NCI-H128 (cell line): ENCODE data around the gene MRPL43.
"Not testable (repeated sequence)": the region's sequence is repeated elsewhere in the genome, so short reads cannot be mapped to it uniquely, and the experiment has no call there.

ENCODE experiments used
- DNase-seq: peaks from one replicate; lab custom pipeline; 2025; ENCODE audit not compliant: unreplicated experiment; lab: John Stamatoyannopoulos, UW

MRPL43 gene

GRCh38 chr10:100984672-100985177 lies 2.6 kb downstream of the MRPL43 start:
- no peak for DNase-seq

DNA sequence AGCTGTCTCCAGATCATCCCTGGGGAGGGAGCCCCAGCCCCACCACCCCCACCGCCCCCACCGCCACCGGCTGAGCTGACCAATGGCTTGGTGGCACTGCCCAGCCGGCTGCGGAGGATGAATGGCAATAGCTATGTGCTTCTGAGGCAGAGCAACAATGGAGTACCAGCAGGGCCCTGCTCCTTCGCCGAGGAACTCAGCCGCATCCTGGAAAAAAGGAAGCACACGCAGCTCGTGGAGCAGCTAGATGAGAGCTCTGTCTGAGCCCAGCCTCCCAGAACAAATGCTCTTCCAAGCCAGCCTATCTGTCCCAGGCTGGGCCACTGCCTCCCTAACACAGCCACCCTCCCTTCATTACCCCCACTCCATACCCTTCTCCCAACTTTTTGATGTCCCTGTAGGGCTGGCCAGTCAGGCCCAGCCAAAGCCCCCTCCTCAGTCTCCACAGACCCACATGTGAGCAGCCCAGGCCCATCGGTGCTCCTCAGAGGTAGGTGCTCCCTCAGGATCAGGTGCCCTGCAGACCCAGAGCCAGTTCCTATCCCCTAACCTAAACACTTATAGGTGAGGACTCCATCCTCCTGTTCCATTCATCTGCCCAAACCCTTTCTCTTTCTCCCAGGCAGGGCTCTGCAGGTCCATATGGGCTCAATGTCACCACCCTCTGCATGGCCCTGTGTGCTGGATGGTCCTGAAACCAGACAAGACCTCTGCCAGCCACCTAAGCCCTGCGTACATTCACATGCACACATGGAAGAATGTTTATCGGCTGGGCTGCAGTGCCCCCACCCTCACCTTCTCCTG lies 3.2 kb downstream of the MRPL43 start:
- DNase-seq = no peak

DNA sequence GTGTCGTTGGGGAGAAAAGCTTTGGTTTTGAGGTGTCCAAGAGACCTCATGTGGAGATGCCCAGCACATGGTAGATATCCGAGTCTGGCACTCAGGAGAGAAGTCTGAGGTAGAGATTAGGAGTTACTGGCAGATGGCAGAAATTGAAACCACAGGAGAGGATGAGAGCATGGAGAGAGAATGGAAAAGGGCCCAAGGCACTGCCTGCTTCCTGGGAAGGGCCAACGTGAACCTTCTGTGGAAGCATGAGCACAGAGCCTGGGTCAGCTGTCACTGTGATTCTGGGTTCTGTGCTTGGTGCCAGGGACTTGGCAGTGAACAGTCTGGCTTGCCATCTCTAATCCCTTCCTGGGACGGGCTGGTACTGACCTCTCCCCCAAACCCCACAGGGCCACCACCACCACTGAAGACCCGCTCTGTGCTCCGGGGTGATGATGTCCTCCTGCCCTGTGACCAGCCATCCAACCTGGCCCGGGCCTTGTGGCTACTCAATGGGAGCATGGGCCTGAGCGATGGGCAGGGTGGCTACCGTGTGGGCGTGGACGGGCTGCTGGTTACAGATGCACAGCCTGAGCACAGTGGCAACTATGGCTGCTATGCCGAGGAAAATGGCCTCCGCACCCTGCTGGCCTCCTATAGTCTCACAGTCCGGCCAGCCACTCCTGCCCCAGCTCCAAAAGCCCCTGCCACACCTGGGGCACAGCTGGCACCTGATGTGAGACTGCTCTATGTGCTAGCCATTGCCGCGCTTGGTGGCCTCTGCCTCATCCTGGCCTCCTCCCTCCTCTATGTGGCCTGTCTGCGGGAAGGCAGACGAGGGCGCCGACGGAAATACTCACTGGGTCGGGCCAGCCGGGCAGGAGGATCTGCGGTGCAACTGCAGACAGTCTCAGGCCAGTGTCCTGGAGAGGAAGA lies 4.1 kb downstream of the MRPL43 start:
- DNase-seq = no peak

DNA sequence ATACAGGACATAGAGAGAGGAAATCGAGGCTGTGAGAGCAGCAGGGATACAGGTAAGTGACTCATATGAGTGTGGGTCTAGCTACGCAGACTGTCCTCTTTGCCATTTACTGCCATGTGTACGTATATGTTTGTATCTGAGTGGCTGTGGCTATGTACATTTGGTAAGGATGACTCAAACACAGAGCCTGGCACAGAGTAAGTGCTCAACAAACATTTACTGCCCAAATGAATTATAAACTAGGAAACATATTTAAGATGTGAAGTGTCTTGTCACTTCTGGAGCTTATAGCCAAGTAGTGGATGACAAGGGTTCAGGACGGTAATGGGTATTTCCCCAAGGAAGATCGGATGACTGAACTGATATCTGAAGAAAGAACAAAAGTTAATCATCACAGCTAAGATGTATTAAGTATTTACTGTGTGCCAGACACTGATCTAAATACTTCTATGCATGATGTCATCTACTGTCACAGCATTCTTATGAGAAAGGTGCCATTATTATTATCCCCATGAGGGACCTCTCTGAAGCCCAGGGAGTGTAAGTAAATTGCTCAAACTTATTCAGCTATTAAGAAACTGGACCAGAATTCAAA lies 6.0 kb downstream of the MRPL43 start:
- no peak for DNase-seq

GRCh38 chr10:100980711-100981110 lies 6.6 kb downstream of the MRPL43 start:
- no peak for DNase-seq

DNA sequence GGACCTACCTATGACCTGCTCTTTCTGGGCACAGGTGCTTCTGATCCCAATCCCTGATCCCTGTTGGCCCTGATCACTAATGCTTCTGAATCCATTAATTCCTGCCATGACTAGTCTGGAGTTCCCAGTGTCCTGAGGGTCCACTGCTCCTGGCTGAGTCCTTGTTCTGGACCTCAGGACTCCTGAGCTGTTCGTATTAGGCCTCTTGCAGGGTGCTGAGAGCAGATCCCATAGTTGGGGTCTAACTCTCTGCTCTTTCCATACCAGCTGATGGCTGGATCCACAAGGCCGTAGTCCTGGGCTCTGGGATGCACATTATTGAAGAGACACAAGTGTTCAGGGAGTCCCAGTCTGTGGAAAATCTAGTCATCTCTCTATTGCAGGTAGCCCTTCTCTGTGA lies 7.0 kb downstream of the MRPL43 start:
- DNase-seq = no peak

GRCh38 chr10:100979791-100980272 lies 7.5 kb downstream of the MRPL43 start:
- DNase-seq = no peak

DNA sequence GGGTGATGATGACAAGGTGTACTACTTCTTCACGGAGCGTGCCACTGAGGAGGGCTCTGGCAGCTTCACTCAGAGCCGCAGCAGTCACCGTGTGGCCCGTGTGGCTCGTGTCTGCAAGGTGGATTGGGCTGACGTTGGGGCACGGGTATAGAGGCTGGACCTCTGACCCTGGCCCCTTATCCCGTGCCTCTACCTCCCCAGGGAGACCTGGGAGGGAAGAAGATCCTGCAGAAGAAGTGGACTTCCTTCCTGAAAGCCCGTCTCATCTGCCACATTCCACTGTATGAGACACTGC lies 8.4 kb downstream of the MRPL43 start:
- DNase-seq = no peak

GRCh38 chr10:100978121-100978900 lies 9.0 kb downstream of the MRPL43 start:
- no peak for DNase-seq

DNA sequence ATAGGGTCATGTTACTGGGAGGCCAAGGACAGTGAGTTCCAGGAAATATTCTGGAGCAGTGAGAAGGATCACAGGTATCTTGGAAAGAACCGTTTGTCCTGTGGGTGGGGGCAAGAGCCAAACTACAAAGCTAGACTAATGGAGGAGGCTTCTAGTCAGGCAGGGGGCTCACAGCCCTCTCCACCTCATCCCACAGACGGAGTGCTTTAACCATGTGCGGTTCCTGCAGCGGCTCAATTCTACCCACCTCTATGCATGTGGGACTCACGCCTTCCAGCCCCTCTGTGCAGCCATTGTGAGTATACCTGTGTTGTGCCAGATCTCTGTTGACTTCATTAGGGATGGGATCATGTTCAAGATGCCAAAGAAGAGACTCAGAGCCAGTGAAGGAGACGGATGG lies 9.9 kb downstream of the MRPL43 start:
- DNase-seq = no peak

DNA sequence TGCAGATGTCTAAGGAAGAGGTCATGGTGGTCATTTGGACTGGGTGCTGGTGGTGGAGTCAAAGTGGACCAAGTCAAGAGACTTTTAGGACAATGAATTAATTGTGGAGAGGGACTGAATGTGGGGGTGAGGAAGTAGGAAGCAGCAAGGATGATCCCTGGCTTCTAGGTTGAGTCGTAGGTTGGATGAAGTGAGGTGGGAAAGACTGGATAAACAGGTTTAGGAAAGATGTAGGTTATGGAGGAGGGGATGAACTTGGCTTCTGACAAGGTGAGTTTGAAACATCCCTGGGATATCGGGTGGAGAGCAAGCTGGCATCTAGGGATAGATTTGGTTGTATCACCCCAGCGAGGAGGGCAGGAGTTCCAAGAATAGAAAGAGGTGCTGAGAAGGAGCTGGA lies 10.4 kb downstream of the MRPL43 start:
- DNase-seq = no peak

- DNase-seq = not testable (repeated sequence)
Measured at GRCh38 chr10:100975397-100975796, 11.9 kb downstream of the MRPL43 start.

GRCh38 chr10:100972904-100973535 lies 14.3 kb downstream of the MRPL43 start:
- DNase-seq = no peak

GRCh38 chr10:100972115-100972903 lies 15.0 kb downstream of the MRPL43 start:
- no peak for DNase-seq

DNA sequence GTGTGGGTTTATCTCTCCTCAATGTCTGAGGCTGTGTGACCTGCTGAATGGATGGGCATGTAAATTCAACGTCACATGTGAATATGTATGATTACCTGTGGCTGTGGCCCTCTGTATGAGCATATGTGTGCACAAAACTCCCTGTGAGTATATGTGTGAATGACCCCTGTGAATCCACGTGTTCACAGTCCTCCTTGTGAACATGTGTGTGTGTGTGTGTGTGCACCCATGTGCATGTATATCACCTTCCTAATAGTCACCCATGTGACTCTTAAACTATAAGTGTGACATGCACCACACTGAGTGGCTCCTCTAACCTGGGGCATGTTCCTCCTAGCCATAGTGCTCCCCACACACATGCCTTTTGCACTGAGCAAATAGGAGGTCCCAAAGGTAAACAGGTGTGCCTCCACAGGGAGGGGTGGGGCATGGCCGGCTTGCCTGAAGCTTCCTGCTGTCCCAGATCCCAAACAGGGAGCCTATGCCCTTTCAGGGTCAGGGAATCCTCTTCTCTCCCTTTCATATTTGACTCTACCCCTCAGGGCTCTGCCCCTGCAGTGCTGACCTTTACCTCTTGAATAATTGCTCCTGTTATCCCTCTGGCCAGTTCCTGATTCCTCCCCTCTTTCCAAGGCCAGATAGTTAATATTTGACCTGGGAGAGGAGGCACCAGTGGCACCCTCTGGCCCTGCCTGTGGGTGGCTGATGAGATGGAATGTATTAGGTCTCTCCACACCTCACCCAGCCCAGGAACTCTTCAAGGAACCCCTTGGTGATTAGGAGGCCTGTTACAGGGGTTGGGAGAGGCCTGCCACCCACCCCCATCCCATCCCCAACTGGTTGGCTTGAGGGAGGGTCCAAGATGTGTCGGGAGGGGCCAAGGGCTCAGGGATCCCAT lies 16.1 kb downstream of the MRPL43 start:
- DNase-seq = no peak

- DNase-seq = no peak
Measured at GRCh38 chr10:100970076-100970913, 17.0 kb downstream of the MRPL43 start.

- DNase-seq = no peak
Measured at GRCh38 chr10:100969187-100970075, 17.9 kb downstream of the MRPL43 start, which contains the start of gene SEMA4G. TSS of gene SEMA4G (plus strand) at chr10:100969504. CDS start at chr10:100972913, 3,409 bp downstream.
